Measurements from ENCODE around the gene SEMA5B.

- TF ChIP-seq POLR2A (IDR thresholded peaks at IDR 0.05; ENCODE audit: low read length) (no peak), GATA1 (IDR thresholded peaks at IDR 0.05; ENCODE audit: low read depth, low read length) (no peak)
Observed at GRCh38 chr3:123067689-123068600, 40.4 kb upstream of the SEMA5B start.

Measured in erythroblast (primary cell).